Measurements from ENCODE around the gene DPP10. TPM values are rescaled to one million over a fixed set of nuclear protein-coding genes. Genes with fewer than 3 reads are reported as not detected.

Gene DPP10
- total RNA-seq, 3 donors from 2014 or later = 0.29 to 0.33 (median 0.32) TPM

- H3K27me3 ChIP-seq = no peaks in the 10 kb centered on the region
- DNase-seq (ENCODE audit: low spot score in 2 of 2) = no peak
- no peaks in the 10 kb centered on the region for H3K4me1 ChIP-seq
- no peak overlapping the region for H3K4me3 ChIP-seq
- H3K36me3 ChIP-seq = no peaks in the 10 kb centered on the region
- intact Hi-C loops (cut with DNase I; ENCODE audit: low total_unique reads) = no loop called here
- TF ChIP-seq CTCF (IDR thresholded peaks at IDR 0.05) (no peak), POLR2AphosphoS5 (IDR thresholded peaks at IDR 0.05) (no peak), POLR2A (IDR thresholded peaks at IDR 0.05) (no peak)
- H3K9me3 ChIP-seq = no peaks in the 10 kb centered on the region
- no peak overlapping the region for H3K27ac ChIP-seq
These were observed 1329.1 kb downstream of the DPP10 start for GRCh38 chr2:115771516-115771915.

- no peak for DNase-seq (ENCODE audit: low spot score in 2 of 2)
- H3K27ac ChIP-seq = no peak overlapping the region
- intact Hi-C loops (cut with DNase I; ENCODE audit: low total_unique reads) = no loop called here
These were observed 1331.9 kb downstream of the DPP10 start for GRCh38 chr2:115774361-115774760.

GRCh38 chr2:115779085-115779632 lies 1336.7 kb downstream of the DPP10 start:
- Histone ChIP-seq H3K9me3 (no peaks in the 10 kb centered on the region), H3K4me3 (no peak overlapping the region), H3K27ac (no peak overlapping the region), H3K36me3 (no peaks in the 10 kb centered on the region), H3K27me3 (no peaks in the 10 kb centered on the region), H3K4me1 (no peaks in the 10 kb centered on the region)
- intact Hi-C loops (cut with DNase I; ENCODE audit: low total_unique reads) = no loop called here
- no peak for DNase-seq (ENCODE audit: low spot score in 2 of 2)
- TF ChIP-seq POLR2A (IDR thresholded peaks at IDR 0.05) (no peak), POLR2AphosphoS5 (IDR thresholded peaks at IDR 0.05) (no peak), CTCF (IDR thresholded peaks at IDR 0.05) (no peak)

More at GRCh38 chr2:115774361-115774760, 1331.9 kb downstream of the DPP10 start:
- no peaks in the 10 kb centered on the region for H3K9me3 ChIP-seq
- no peaks in the 10 kb centered on the region for H3K4me1 ChIP-seq
- TF ChIP-seq POLR2AphosphoS5 (IDR thresholded peaks at IDR 0.05) = no peak
- no peak for TF ChIP-seq POLR2A (IDR thresholded peaks at IDR 0.05)
- no peak for TF ChIP-seq CTCF (IDR thresholded peaks at IDR 0.05)
- H3K27me3 ChIP-seq = no peaks in the 10 kb centered on the region
- H3K4me3 ChIP-seq = no peak overlapping the region
- H3K36me3 ChIP-seq = no peaks in the 10 kb centered on the region

- TF ChIP-seq POLR2A (IDR thresholded peaks at IDR 0.05) (no peak), POLR2AphosphoS5 (IDR thresholded peaks at IDR 0.05) (no peak), CTCF (IDR thresholded peaks at IDR 0.05) (no peak)
- H3K27ac ChIP-seq = no peak overlapping the region
- intact Hi-C loops (cut with DNase I; ENCODE audit: low total_unique reads) = no loop called here
- no peaks in the 10 kb centered on the region for H3K4me1 ChIP-seq
- no peaks in the 10 kb centered on the region for H3K36me3 ChIP-seq
- no peak for DNase-seq (ENCODE audit: low spot score in 2 of 2)
- no peak overlapping the region for H3K4me3 ChIP-seq
- H3K27me3 ChIP-seq = no peaks in the 10 kb centered on the region
- peaks cover 0 to 6% of the 10 kb centered on the region in 2 donors for H3K9me3 ChIP-seq
These were observed 1339.8 kb downstream of the DPP10 start for GRCh38 chr2:115782286-115782685.

- no peak for DNase-seq (ENCODE audit: low spot score in 2 of 2)
- Histone ChIP-seq H3K9me3 (no peaks in the 10 kb centered on the region), H3K4me1 (no peaks in the 10 kb centered on the region), H3K27ac (no peak overlapping the region), H3K4me3 (no peak overlapping the region), H3K36me3 (no peaks in the 10 kb centered on the region), H3K27me3 (no peaks in the 10 kb centered on the region)
- intact Hi-C loops (cut with DNase I; ENCODE audit: low total_unique reads) = no loop called here
- TF ChIP-seq POLR2AphosphoS5 (IDR thresholded peaks at IDR 0.05) = no peak
- no peak for TF ChIP-seq POLR2A (IDR thresholded peaks at IDR 0.05)
- no peak for TF ChIP-seq CTCF (IDR thresholded peaks at IDR 0.05)
These were observed 1353.6 kb downstream of the DPP10 start for GRCh38 chr2:115796078-115796477.
